HG03575 (cell line): ENCODE results near the gene RMND5A.

Experiments
- ATAC-seq: cut with Tn5 transposase; IDR thresholded peaks from one replicate; pipeline ENCODE4 v1.9.1; 2021; ENCODE audit not compliant: unreplicated experiment, insufficient number of reproducible peaks, low FRiP score; ENCODE audit errors: extremely low read depth

RMND5A gene

DNA sequence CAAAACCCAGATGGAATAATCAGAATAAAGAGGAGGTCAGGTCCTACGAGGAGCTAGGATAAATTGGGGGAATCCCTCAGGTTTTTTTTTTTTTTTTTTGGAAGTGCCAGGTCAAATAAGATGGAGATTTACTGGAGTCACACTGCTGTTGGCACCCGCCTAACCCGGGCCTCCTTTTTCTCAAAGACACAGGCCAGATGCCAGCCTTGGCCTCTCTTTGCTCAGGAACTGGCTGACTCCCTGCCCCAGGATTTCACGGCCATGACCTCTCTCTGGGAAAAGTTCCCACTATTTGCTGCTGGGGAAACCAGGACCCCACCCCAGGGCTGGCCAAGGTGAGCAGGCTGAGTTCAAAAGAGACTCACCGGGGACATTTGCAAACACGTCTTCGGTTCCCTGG is 68.1 kb downstream of the RMND5A start:
- no peak for ATAC-seq

DNA sequence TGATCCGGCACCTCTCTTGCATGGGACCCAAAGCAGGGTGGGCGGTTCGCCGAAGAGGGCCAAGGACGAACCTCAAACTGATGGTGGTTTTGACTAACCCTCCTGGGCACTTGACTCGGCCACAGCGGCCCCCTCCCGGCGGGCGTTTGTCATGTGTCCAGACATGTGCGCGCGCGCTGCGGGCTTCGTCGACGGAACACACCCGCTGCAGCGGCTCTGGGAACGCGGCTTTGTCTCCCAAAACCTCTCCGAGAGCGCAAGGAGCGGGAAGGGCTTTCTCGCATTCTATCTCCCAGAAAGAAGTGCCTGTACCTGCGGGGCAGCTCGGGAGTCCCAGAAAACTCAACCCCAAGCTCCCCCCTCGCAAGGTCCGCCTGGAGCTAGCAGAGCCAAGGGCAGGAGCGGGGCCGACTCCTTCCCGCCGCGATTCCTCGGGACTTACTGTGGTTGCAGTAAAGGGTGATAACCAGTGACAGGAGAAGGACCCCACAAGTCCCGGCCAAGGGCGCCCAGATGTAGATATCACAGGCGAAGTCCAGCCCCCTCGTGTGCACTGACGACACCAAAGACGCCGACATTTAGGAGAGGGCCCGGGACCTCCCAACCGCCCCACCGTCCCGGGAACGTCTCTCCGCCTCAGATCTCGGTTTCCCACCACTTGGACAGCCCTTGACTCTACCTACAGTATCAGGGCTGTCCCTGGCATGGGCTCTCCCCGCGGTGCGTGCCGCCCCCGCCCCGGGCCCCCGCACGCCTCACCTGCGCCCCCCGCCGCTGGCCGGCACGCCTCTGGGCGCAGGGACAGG is 69.0 kb downstream of the RMND5A start:
- no peak for ATAC-seq

DNA sequence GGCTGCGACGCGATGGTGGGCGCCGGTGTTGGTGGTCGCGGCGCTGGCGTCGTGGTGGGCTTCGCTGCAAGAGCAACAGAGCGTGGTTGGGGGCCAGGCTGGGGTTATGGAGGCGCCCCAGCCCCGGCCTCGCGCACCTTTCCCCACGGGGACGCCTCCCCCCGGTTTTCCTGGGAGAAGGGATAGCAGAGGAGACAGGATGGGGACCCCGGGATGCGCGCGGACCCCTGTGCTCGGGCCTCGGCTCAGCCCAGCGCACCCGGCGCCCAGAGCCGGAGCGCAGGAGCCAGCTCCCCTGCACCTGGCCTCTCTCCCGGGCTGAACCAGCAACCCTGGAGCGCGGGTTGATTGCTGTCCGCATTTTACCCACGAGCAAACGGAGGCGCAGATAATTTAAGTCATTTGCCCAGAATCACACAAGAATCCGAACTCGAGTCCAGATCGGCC is 69.6 kb downstream of the RMND5A start:
- no peak for ATAC-seq

DNA sequence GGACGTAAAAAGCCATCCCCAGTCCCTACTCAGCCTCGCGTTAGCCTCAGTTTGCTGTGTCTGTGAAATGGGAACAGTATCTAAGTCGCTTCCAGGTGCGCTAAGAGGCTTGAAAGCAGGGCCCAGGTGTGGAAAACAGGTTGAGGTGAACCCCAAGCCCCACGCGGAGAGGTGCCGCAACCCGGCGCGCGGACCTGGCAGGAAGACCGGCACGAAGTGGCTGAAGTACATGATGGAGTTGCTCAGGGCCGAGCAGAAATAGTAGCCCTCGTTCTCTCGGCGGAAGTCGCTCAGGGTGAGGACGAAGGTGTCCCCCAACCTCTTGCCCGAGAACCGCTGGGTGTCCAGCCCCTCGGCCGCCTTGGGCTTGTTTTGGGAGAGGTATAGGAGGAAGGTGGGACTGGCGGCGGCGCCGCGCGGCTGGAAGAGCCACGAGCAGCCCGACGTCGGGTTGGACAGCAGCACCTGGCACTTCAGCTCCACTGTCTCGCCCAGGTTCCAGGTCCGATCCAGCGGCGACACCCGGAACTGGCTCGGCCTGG is 70.1 kb downstream of the RMND5A start:
- ATAC-seq = no peak

- no peak for ATAC-seq
Observed at GRCh38 chr2:86790676-86791572, 70.8 kb downstream of the RMND5A start, which contains the start of gene CD8A. CD8A (minus strand) TSS chr2:86790913; CDS start chr2:86790825, 88 bp downstream.

DNA sequence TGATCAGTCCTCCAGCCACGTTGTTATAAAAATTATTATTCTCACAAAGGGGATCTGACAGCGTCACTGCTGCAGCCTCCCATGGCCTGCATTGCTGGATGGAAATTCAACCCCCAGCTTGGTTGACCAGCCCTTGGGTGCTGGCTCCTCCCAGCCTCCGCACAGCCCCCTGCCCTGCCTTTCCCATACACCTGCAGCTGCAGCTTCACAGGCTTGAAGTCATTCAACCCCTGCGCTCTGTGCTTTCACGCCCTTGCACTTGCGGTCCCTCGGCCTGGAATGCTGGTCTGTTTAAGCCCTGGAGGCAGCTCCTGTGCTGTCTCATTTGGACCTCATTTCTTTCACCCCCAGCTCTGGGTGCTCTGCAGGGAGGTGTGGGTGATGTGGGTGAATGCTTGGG is 71.5 kb downstream of the RMND5A start:
- no peak for ATAC-seq

DNA sequence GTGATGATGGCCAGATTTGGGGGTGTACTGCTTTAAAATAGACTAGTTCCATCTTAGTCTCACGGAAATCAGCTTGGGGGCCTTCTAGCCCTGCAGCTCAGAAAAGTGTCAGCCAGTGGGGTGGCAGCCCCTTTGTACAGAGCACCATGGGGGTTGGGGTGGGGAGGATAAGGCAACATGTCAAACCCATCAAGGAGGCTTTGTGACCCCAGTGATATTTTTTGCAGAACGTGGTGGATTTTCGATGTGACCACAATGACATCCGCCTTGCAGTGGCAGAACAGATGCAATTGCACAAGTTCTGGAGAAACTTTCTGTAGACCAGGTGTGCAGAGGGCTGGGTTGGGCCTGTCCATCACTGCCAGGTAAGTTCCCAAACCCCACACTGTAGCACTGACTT is 73.7 kb downstream of the RMND5A start:
- ATAC-seq = no peak

DNA sequence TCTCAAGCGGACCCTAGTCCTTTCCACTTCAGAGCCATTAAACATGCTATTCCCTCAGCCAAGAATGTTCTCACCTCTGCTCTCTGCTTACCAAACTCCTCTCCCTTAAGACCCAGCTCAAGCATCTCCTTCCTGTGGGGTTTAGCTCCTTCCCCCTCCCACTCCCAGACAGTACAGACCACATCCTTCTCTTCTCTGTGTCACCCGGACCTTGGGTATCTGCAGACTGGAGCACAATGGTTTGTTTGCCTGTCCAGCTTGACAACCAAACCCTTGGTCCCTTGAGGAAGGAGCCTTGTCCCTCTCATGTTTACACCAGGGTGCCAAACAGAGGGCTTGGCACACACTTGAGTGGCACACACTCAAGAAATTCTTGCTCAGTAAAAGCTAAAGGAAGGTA is 74.8 kb downstream of the RMND5A start:
- no peak for ATAC-seq

- ATAC-seq = no peak
Observed at GRCh38 chr2:86800856-86801567, 80.9 kb downstream of the RMND5A start.

GRCh38 chr2:86806059-86806857 is 86.2 kb downstream of the RMND5A start:
- no peak for ATAC-seq

GRCh38 chr2:86807133-86807467 is 87.0 kb downstream of the RMND5A start:
- no peak for ATAC-seq

GRCh38 chr2:86807468-86808275 is 87.6 kb downstream of the RMND5A start:
- no peak for ATAC-seq

GRCh38 chr2:86808315-86809161 is 88.4 kb downstream of the RMND5A start:
- ATAC-seq = no peak

DNA sequence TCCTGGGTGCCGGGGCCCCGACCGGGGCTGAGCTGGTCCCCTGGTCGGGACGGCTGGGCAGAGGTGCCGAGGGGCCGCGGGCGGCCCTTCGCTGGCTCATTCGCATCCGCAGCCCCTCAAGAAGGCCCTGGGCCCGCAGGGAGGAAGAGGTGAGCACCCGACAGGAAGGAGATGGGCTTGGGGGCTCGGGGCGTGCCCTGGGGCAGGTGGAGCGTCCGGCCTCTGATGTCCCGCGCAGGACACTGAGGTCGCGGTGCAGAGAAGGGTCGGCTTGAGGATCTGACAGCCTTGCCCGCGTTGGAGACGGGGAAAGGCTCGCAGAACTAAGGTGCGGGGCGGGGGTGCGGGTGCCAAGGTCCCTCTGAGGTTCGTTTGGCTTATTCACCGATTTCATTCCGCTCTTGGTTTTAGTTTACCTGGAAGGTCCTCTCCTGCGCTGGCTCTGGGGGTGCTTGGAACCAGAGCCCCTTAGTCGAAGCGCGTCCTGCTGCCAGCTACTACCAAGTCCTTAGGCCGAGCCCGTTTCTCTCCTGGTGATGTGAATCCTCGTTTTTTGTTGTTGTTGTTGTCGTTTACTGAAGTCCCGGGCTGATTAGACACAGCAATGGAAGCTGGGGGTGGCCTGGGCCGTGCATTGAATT is 89.5 kb downstream of the RMND5A start:
- ATAC-seq = no peak

GRCh38 chr2:86815611-86816010 is 95.5 kb downstream of the RMND5A start:
- no peak for ATAC-seq

DNA sequence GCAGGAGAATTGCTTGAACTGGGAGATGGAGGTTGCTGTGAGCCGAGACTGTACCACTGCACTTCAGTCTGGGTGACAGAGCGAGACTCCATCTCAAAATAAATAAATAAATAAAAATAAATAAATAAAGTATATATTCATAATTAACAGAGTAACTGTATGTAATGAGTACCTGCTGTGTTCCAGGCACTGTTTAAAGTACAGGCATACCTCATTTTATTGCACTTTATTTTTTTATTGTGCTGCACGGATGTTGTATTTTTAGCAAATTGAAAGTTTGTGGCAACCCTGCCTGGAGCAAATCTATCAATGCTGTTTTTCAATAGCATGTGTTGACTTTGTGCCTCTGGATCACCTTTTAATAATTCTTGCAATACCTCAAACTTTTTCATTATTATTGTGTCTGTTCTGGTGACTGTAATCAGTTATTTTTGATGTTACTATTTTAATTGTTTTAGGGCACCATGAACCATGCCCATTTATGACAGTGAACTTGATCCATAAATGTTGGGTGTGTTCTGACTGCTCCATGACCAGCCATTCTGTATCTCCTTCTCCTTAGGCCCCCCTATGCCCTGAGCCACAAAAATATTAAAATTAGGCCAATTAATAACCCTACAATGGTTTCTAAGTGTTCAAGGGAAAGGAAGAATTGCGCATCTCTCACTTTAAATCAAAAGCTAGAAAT is 98.2 kb downstream of the RMND5A start:
- no peak for ATAC-seq
